GM10266 (cell line): ENCODE results near the gene WDFY1.
A peak's percentile ranks its signal among the peaks of the same experiment; 100 is the strongest.

Experiments used
- DNase-seq: peaks from one replicate; pipeline ENCODE4 v3.0.0; 2012; ENCODE audit errors: extremely low spot score
- CTCF ChIP-seq: IDR thresholded peaks from 2 replicates; pipeline ENCODE4 v1.5.1; 2012; ENCODE audit warnings: mild to moderate bottlenecking, low read depth; ENCODE audit not compliant: control insufficient read depth, insufficient read depth; ENCODE audit errors: missing control alignments

The WDFY1 gene

GRCh38 chr2:223944703-223945531 lies at the start of gene WDFY1:
Gene WDFY1, minus strand, starts transcription at chr2:223945335. Its CDS starts 51 bp downstream, at chr2:223945284.
- TF ChIP-seq CTCF: no peak
- DNase-seq: peak; percentile 91

DNA sequence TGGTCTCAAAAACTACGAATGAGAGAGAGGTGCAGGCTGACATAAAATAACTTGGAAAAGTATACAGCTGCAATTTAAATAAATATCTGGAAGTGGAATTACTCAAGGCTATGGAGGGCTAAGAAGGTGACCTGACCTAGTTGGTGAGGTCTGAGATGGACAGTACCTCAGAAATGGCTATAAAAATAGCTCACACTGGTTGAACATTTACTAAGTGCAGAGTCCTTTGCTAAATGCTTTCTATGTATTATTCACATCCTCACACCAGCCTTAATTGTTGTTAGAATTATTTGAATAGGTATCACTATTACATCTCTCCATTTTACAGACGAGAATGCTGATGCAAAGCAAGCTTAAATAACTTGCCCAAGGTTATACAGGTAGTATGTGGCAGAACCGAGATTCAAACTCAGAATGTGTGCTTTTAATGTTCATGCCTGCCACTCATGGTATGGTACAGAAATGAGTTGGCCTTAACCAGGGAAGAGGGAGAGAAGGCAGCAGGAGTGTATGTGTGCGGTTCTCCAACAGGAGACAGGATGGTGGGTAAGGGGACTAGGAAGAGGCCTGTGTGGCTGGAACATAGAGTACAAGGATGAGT lies 49.5 kb upstream of the WDFY1 start:
- TF ChIP-seq CTCF: no peak
- DNase-seq: no peak

DNA sequence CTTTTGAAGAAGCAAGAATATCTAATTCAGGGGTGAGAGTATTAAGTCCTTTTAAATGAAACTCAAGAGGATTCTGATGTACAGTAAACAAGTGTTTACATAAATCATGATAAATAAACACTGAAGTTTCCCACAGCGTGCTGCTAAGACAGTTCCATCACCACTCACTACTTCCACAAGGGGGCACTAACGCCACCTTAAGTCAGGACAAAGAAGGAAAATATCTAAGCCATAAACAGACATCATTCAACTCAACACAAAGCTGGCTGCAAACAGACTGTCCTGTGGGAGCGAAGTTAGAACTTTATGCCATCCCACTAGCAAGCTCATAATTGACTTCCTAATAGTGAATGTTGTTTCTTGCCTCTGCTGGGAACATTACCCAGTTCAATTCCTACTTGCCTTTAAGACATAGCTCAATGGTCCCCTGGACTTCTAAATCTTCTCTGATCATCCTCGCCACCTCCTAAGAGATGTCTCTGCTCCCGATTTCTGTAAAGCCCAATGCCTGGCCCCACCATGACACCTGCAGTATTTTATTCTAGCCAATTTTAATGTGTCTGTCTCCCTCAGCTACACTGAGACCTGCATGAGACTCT lies 48.6 kb upstream of the WDFY1 start:
- peak; percentile 62 for DNase-seq
- peak; percentile 83 for TF ChIP-seq CTCF

DNA sequence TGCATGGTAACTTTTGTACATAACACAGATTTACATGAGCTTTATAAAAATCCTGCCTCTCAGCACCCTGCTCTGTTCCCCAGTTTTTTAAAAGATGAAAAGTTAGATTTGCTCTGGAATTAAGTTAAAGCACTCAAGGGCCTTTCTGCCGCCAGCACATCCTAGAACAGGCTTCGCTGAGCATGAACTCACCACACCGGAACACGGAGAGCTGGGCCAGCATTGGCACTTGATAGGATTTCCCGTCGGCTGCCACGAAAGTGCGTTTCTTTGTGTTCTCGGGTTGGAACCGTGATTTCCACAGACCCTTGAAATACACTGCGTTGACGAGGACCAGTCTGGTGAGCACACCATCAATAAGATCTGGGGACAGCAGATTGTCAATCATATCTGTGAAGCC lies 46.5 kb upstream of the WDFY1 start:
- DNase-seq: no peak
- TF ChIP-seq CTCF: no peak

DNA sequence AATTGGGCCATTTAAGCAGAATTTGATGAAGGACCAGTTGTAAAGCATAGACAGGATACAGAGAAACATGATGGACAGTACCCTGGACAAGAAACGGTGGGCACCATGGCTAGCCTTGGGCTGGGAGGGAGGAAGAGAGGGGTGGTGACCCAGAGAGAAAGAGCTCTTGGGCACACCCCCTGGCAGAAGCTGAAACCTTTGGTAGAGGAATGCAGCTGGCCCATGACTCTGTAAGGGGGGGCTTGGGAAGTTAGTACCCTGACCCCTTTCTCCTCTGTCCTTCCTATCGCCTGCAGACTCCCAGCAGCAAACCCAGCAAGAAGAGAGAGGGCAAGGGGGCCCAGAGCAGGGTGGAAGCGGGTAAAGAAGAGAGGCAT lies 44.7 kb upstream of the WDFY1 start:
- TF ChIP-seq CTCF: no peak
- DNase-seq: no peak

DNA sequence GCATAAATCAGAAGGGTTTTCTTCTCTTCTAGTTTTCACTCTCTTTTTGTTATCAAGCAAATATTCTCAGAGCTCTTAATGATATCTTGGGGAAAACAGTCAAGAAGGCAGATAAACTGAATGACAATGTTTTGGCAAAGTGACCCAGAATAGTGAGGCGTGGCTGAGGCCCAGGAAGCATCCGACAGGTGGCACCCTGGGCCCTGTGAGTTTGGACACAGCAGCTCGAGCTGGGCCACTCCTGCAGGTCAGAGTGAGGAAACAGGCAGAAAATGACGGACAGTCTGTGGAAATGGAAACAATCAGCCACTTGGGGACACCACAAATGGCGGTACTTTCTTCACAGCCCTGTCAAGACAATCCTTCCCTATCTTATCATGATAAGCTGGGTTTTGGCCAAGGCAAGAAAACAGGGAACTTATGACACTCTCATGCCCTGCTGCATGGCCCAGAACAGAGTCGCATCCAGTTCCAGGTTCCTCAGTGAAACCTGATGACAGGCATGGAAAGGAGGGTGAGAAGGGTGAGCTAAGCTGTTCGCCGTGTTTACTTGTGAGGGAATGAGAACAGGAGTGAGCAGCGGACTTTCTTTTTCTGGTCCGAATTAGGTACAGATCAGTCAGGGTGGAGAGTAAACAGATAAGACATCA lies 44.2 kb upstream of the WDFY1 start:
- peak; percentile 8 for TF ChIP-seq CTCF
- no peak for DNase-seq
